Measurements from ENCODE around the gene SORCS2.
A peak's percentile ranks its signal among the peaks of the same experiment; 100 is the strongest.

The SORCS2 gene

DNA sequence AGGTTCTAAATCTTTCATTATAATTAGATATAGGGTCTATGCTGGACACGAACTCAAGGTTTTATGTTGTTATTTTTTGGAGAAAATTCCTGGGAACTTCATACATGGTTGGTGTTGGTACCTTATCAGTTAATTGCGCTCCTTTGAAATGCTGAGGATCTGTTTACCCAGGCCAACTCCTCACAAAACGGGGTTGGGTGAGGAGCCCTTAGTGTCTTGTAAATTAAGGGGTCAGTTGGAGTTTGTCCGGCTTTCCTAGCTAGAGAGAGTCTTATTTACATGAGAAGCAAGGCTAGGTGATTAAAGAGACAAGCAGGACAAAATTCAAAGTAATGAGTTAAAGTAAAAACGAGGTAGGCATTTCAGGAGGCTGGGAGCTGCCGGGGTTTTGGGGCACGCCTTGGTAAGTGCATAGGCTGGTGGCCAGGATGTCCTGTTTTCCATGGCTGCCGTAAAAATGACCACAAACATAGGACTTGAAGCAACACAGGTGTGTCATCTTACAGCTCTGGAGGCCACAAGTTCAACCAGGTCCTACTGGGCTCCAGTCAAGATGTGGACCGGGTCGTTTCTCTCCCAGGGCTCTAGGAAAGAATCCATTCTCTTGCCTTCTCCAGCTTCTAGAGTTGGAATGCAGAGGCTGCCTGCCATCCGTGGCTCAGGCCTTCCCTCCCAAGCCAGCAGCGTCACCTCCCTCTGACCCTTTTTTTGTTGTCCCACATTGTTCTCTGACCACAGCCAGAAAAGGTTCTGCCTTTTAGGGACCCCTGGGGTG is 222.6 kb downstream of the SORCS2 start:
- no peak for DNase-seq (ENCODE audit: low read depth in 1 of 2, low spot score in 1 of 2)
- TF ChIP-seq JUND (IDR thresholded peaks at IDR 0.05; ENCODE audit: low read depth), result no peak
- in situ Hi-C loops (cut with HindIII; ENCODE audit: low pct_unique_long_range_greater_than_20kb, low sequenced_read_pairs), result no loop called here

DNA sequence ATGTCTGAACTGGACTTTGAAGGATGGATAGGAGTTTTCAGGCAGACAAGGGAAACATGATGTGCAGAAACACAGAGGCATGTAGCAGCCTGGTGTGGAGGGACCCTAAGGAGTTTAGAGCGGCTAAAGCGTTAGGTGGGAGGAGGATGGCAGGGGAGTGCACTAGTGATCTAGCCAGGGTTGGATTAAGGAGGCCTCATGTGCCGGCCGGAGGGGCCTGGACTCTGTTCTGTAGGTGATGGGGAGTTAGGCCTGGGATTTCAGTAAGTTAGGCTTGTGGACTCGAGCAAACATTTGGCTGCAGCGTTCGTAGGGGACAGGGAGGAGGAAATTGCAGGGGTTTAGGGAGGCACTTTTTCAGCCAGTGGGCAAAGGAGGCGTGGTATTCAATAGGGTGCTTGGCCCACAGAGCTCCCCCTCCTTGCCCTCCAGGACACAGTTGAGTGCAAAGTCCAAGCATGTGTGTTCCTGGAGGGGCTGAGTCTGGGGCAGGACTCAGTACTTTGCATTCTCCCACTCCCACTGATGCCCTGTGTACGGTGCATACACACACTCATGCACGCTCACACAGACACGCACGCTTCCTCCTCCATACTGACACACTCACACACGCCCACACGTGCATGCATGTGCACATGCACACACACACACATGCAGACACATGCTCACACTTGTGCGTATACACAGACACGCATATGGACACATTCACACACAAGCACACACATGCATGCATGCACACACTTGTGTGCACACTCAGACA is 223.8 kb downstream of the SORCS2 start:
- DNase-seq (ENCODE audit: low read depth in 1 of 2, low spot score in 1 of 2), result no peak
- in situ Hi-C loops (cut with HindIII; ENCODE audit: low pct_unique_long_range_greater_than_20kb, low sequenced_read_pairs), result no loop called here

DNA sequence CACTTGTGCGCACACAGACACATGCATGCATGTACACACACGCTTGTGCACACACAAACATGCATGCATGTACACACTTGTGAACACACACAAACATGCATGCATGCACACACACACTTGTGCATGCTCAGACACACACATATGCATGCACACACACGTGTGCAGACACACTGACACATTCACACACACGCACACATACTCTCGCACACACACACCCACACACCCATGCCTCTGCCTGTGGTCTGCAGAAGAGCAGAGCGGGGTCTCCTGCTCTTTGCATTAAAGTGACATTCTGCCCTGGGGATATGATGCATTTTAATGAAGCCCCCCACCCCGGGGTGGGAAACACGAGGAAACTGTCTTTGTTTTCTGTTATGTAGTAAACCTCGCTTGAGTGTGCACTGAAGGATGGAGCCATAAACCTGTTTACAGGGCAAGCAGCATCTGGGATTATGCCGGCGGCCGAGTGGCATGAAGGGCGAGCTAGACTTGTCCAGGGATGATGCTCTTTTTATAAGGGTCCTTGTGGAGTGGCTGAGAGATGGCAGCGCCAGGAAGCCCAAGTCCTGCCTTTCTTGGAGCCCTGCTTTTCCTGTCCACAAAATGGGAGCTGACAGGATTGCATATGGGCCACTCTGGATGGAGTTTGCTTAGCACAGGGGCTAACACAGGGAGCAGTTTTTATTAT is 224.6 kb downstream of the SORCS2 start:
- in situ Hi-C loops (cut with HindIII; ENCODE audit: low pct_unique_long_range_greater_than_20kb, low sequenced_read_pairs), result no loop called here
- DNase-seq (ENCODE audit: low read depth in 1 of 2, low spot score in 1 of 2), result no peak
- TF ChIP-seq JUND (IDR thresholded peaks at IDR 0.05; ENCODE audit: low read depth), result no peak

More for the DNA sequence above, 223.8 kb downstream of the SORCS2 start:
- no peak for TF ChIP-seq JUND (IDR thresholded peaks at IDR 0.05; ENCODE audit: low read depth)

DNA sequence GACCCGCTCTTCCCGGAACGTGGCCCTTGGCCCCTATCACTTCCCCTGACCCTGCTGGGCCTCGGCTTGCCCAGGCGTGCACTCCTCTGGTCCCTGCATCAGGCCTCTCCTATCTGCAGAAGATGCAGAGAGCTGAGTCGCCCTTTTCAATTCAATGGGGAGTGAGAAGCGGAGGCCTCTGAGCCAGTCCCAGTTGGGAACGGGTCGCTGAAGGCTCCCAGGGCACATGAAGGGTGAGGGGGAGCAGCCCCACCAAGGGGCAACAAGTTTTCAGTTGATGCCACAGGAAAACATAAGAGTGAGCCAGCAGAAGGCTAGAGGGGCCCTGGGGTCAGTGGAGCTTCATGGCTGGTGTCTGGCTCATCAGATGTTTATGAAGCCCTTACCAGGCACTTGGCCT is 225.3 kb downstream of the SORCS2 start:
- in situ Hi-C loops (cut with HindIII; ENCODE audit: low pct_unique_long_range_greater_than_20kb, low sequenced_read_pairs), result no loop called here
- DNase-seq (ENCODE audit: low read depth in 1 of 2, low spot score in 1 of 2), result no peak
- TF ChIP-seq JUND (IDR thresholded peaks at IDR 0.05; ENCODE audit: low read depth), result no peak

DNA sequence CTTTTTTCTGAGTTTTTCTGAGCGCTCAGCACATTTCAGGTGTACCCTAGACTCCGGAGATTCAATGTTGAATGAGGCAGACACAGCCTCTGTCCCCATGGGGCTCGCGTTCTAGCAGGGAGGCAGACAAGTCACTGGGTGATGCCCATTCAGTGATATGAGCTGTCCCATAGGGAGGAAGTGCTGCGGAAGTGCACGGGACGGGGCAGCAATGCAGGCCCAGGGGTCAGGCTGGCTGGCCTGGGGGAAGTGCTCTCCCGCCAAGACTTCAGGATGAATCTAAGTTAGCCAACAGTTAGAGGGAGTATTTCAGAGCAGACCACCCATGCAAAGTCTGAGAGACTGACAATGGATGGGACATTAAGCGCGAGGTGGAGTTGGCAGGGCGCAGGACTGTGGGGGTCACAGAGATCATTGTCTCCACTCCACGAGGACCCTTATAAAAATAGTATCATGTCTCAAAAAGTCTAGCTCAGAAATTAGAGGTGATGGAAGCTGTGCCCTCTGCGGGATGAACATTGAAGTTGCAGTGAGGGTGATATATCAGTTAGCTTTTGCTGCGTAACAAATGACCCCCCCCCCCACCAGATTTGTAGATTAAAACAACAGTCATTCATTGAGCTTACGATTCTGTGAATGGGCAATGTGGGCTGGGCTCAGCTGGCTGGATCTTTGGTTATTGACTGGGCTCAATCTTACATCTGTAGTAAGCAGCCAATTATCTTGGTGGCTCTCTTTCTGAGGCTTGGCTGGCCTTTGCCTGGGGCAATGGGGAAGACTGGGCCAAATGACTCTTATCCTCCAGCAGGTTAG is 226.0 kb downstream of the SORCS2 start:
- no peak for DNase-seq (ENCODE audit: low read depth in 1 of 2, low spot score in 1 of 2)
- no peak for TF ChIP-seq JUND (IDR thresholded peaks at IDR 0.05; ENCODE audit: low read depth)
- in situ Hi-C loops (cut with HindIII; ENCODE audit: low pct_unique_long_range_greater_than_20kb, low sequenced_read_pairs), result no loop called here

DNA sequence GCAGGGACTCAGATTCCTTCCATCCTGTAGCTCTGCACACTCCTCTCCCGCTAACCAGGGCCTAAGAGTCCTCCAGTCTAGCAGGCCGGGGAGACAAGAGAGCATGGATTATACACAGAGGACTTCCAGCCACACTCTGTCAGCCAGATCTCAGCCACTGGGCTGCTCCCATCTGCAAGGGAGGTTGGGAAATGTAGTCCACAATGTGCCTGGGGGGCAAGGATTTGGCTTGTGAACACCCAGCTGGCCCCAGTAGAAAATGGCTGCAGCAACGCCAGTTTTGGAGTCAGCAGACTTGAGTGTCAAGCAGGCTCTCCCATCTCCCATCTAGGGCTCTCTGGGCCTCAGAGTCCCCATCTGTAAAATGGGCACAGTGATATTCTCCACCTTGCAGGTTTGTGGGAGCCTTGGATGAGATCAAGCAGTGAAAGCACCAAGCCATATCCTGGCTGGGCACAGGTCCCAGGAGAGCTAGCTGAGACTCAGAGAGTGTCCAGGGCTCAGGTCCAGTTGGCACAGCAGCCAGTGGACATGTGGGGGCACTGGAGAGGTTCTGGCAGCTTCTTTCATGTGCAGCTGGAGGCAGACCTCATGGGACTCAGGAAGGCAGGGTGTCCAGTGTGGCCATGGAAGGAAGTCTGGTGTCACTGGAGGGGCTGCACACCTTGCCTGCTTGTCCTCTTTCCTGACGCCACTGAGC is 227.8 kb downstream of the SORCS2 start:
- peak in 1 of 2 experiments; percentile 10 for DNase-seq (ENCODE audit: low read depth in 1 of 2, low spot score in 1 of 2)
- TF ChIP-seq JUND (IDR thresholded peaks at IDR 0.05; ENCODE audit: low read depth), result no peak
- in situ Hi-C loops (cut with HindIII; ENCODE audit: low pct_unique_long_range_greater_than_20kb, low sequenced_read_pairs), result no loop called here

DNA sequence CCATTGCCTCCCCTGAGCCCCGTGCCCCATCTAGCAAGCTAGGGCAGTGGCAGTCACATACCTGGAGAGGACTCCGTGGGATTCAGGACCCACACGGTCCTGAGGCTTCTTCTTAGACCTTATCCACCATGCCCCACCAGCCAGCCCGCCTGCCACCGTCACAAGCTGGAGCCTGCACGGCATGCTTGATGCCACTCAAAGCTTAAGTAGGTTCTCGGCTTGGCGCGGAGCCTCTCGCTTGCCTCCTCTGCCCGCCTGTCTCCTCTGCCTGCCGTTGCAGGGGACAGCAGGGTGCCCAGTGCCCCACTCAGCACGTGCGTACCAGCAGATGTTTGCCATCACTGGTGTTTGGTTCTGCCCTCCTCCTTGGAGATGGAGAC is 228.3 kb downstream of the SORCS2 start:
- in situ Hi-C loops (cut with HindIII; ENCODE audit: low pct_unique_long_range_greater_than_20kb, low sequenced_read_pairs), result no loop called here
- TF ChIP-seq JUND (IDR thresholded peaks at IDR 0.05; ENCODE audit: low read depth), result no peak
- DNase-seq (ENCODE audit: low read depth in 1 of 2, low spot score in 1 of 2), result no peak

DNA sequence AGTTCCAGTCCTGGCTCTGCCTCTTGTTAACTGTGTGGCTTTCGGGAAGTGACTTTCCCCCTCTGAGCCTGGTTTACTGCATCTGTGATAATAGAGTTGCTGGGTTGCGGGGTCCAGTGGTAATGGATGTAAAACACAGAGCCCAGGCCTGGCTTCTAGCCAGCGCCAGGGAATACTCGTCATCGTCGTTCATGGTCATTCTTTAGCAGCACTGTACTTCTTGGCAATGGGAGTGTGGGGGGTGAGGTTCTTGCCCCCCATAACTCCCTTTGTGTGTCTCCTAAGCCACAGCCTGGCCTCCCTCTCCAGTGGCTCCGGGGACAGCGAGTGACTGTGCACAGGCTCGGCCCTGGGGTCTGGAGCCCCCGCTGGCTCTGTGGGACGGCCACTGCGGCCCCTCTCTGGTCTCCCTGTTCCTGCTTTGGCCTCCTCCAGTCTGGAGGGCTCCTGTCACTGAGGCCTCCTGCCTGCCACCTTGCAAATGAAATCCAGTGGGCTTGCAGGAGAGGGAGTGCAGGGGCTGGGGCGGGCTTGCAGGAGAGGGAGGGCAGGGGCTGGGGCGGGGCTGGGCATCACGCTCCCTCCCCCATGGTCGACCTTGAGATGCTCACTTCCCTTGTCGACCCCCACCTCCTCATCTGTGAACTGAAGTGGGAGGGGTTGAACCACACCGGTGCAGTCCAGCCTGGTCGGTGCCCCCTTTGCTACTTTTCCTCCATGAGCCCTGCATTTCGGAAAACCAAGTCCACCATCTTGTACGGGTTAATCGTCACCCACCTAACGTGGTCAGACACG is 229.2 kb downstream of the SORCS2 start:
- no peak for DNase-seq (ENCODE audit: low read depth in 1 of 2, low spot score in 1 of 2)
- no peak for TF ChIP-seq JUND (IDR thresholded peaks at IDR 0.05; ENCODE audit: low read depth)
- in situ Hi-C loops (cut with HindIII; ENCODE audit: low pct_unique_long_range_greater_than_20kb, low sequenced_read_pairs), result no loop called here

DNA sequence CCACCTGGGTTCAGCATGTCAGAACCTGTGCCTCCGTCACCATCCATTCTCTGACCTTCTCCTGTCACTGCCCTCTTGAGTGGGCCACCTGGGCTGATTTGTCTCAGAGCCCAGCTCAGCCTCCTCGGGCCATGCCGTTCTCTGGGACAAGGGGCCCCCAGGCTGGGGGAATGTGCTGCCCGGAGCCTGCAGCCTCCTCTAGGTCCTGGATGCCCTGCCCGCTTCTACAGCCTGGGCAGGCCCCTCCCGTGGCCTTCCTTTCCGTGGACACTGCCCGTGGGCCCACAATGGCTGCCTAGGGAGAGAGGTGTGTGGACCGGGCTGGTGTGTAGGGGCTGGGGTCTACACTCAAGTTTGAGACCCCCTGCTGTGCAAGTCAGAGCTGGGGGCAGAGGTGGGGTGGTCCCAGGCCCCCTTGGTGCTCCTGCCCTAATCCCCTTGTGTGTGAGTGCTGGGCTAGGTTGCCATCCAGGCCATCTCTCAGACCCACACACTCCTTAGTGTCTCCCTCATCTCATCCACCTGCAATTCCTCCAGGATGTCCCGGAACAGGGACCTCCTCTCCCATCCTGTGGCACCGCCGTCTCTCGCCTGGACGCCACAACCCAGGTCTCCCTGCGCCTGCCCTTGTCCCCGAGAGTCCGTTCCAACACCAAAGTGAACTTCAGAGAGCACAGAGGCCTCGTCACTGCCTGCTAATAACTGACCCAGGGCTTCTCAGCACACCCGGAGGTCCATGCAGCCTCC is 230.0 kb downstream of the SORCS2 start:
- TF ChIP-seq JUND (IDR thresholded peaks at IDR 0.05; ENCODE audit: low read depth), result no peak
- DNase-seq (ENCODE audit: low read depth in 1 of 2, low spot score in 1 of 2), result no peak
- in situ Hi-C loops (cut with HindIII; ENCODE audit: low pct_unique_long_range_greater_than_20kb, low sequenced_read_pairs), result no loop called here

DNA sequence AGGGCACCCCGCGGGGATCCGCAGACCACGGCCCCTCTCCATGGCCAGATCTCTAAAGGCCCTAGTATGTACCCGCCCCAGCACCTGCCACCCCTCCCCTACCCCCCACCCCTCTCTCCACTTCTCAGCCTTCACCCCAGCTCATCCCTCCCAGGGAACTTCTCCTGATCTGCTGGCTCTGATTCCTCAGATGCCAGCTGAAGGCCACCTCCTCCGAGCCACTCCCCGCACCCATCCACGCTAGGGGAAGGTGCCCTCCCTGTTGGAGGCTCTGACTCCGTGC is 230.5 kb downstream of the SORCS2 start:
- in situ Hi-C loops (cut with HindIII; ENCODE audit: low pct_unique_long_range_greater_than_20kb, low sequenced_read_pairs), result no loop called here

DNA sequence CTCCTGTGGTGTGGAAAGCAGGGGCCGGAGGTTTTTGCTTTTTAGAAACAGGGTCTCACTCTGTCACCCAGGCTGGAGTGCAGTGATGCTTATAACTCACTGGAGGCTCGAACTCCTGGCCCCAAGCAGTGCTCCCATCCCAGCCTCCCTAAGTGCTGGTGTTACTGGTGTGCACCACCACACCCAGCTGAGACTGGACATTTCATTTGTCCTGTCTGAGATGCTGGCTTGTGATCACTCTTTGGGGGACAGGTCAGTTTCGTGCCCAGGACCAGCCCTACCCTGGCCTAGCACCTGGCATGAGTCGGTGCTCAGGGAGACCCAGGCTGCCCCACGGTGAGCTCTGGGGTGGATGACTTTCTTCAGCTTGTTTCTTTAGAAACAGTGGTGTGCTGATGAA is 231.1 kb downstream of the SORCS2 start:
- no peak for DNase-seq (ENCODE audit: low read depth in 1 of 2, low spot score in 1 of 2)
- TF ChIP-seq JUND (IDR thresholded peaks at IDR 0.05; ENCODE audit: low read depth), result no peak
- in situ Hi-C loops (cut with HindIII; ENCODE audit: low pct_unique_long_range_greater_than_20kb, low sequenced_read_pairs), result no loop called here

More for the DNA sequence above, 230.5 kb downstream of the SORCS2 start:
- TF ChIP-seq JUND (IDR thresholded peaks at IDR 0.05; ENCODE audit: low read depth), result no peak
- DNase-seq (ENCODE audit: low read depth in 1 of 2, low spot score in 1 of 2), result no peak

Measured in T47D (cell line).